ENCODE measurements around the gene PRKACG. TPM values are rescaled to one million over a fixed set of nuclear protein-coding genes. Genes with fewer than 3 reads are reported as not detected.

PRKACG gene
- total RNA-seq, 1 experiment from 2014 or later = not detected

DNA sequence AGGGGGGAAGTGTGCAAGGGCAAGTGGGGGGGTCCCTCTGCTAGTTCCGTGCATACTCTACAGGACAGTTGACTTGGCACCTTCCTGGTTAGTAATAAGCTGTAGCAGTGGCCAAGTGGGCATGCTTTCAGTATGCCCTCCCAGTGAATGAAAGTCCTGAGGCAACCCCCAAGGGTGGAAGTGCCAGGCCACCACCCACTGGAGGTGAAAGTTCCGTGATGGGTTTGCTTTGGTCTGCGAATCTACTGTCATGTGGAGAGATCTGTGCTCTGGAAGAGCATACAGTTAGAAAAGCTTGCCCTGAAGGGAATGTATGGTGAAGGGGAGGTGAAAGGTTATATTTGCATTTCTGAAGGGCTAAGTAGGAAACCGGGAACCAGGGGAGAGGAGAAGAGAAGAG is 31.9 kb upstream of the PRKACG start:
- TF ChIP-seq, protein P1, sequence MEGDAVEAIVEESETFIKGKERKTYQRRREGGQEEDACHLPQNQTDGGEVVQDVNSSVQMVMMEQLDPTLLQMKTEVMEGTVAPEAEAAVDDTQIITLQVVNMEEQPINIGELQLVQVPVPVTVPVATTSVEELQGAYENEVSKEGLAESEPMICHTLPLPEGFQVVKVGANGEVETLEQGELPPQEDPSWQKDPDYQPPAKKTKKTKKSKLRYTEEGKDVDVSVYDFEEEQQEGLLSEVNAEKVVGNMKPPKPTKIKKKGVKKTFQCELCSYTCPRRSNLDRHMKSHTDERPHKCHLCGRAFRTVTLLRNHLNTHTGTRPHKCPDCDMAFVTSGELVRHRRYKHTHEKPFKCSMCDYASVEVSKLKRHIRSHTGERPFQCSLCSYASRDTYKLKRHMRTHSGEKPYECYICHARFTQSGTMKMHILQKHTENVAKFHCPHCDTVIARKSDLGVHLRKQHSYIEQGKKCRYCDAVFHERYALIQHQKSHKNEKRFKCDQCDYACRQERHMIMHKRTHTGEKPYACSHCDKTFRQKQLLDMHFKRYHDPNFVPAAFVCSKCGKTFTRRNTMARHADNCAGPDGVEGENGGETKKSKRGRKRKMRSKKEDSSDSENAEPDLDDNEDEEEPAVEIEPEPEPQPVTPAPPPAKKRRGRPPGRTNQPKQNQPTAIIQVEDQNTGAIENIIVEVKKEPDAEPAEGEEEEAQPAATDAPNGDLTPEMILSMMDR (IDR thresholded peaks at IDR 0.05; ENCODE audit: insufficient read depth in 1 of 2, low read depth in 1 of 2, low read length in 1 of 2, severe bottlenecking in 1 of 2, unreplicated experiment in 1 of 2) = no peak
- Mint-ChIP-seq H3K36me3 (ENCODE audit: insufficient read depth, unreplicated experiment) (peaks cover 6% of the 10 kb centered on the region), H3K27me3 (ENCODE audit: insufficient read depth, unreplicated experiment) (no peaks in the 10 kb centered on the region), H3K9me3 (ENCODE audit: unreplicated experiment) (no peaks in the 10 kb centered on the region), H3K4me3 (ENCODE audit: unreplicated experiment) (no peak overlapping the region), H3K27ac (ENCODE audit: unreplicated experiment) (no peak overlapping the region), H3K4me1 (ENCODE audit: low read depth, unreplicated experiment) (peaks cover 5% of the 10 kb centered on the region)
- CTCF ChIA-PET = no interaction called here
- BruUV-seq (replicated peaks) = no TSS peak
- H3K27me3 ChIP-seq (replicated peaks; ENCODE audit: control insufficient read depth, insufficient read depth, low read length) = no peaks in the 10 kb centered on the region
- POLR2A ChIA-PET = no interaction called here
- H3K4me1 ChIP-seq = no peaks in the 10 kb centered on the region
- H3K9me3 ChIP-seq = no peaks in the 10 kb centered on the region
- no peaks in the 10 kb centered on the region for H3K36me3 ChIP-seq (ENCODE audit: control insufficient read depth, insufficient read depth, low read length)
- no peak overlapping the region for H3K4me3 ChIP-seq (ENCODE audit: low read depth, low read length)
- DNase-seq = no peak
- intact Hi-C loops (cut with micrococcal nuclease; ENCODE audit: unreplicated experiment) = no loop called here

GRCh38 chr9:69044240-69045219 is 30.6 kb upstream of the PRKACG start:
- Histone ChIP-seq H3K4me1 (no peaks in the 10 kb centered on the region), H3K36me3 (ENCODE audit: control insufficient read depth, insufficient read depth, low read length) (no peaks in the 10 kb centered on the region), H3K9me3 (no peaks in the 10 kb centered on the region), H3K4me3 (ENCODE audit: low read depth, low read length) (no peak overlapping the region), H3K27me3 (replicated peaks; ENCODE audit: control insufficient read depth, insufficient read depth, low read length) (no peaks in the 10 kb centered on the region)
- no TSS peak for BruUV-seq (replicated peaks)
- Mint-ChIP-seq H3K9me3 (ENCODE audit: unreplicated experiment) (no peaks in the 10 kb centered on the region), H3K27me3 (ENCODE audit: insufficient read depth, unreplicated experiment) (no peaks in the 10 kb centered on the region), H3K36me3 (ENCODE audit: insufficient read depth, unreplicated experiment) (peaks cover 6% of the 10 kb centered on the region), H3K27ac (ENCODE audit: unreplicated experiment) (no peak overlapping the region), H3K4me1 (ENCODE audit: low read depth, unreplicated experiment) (peaks cover 5% of the 10 kb centered on the region), H3K4me3 (ENCODE audit: unreplicated experiment) (no peak overlapping the region)
- POLR2A ChIA-PET = no interaction called here
- TF ChIP-seq, protein P1 (IDR thresholded peaks at IDR 0.05; ENCODE audit: insufficient read depth in 1 of 2, low read depth in 1 of 2, low read length in 1 of 2, severe bottlenecking in 1 of 2, unreplicated experiment in 1 of 2) = no peak
- DNase-seq = no peak
- intact Hi-C loops (cut with micrococcal nuclease; ENCODE audit: unreplicated experiment) = no loop called here
- CTCF ChIA-PET = no interaction called here

DNA sequence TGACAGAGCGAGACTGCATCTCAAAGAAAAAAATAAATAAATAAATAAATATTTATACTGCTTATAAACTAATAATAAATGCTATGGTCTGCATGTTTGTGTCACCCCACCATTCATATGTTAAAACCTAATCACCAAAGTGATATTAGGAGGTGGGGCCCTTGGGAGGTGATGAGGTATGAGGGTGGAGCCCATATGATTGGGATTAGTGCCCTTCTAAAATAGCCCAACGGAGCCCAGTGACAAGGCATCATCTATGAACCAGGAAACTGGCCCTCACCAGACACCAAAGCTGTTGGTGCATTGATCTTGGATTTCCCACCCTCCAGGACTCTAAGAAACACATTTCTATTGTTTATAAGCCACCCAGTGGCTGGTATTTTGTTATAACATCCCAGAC is 26.7 kb upstream of the PRKACG start:
- Histone ChIP-seq H3K27me3 (replicated peaks; ENCODE audit: control insufficient read depth, insufficient read depth, low read length) (no peaks in the 10 kb centered on the region), H3K36me3 (ENCODE audit: control insufficient read depth, insufficient read depth, low read length) (no peaks in the 10 kb centered on the region), H3K4me3 (ENCODE audit: low read depth, low read length) (no peak overlapping the region), H3K4me1 (no peaks in the 10 kb centered on the region), H3K9me3 (no peaks in the 10 kb centered on the region)
- peaks cover 5% of the 10 kb centered on the region for H3K4me1 Mint-ChIP-seq (ENCODE audit: low read depth, unreplicated experiment)
- peaks cover 6% of the 10 kb centered on the region for H3K36me3 Mint-ChIP-seq (ENCODE audit: insufficient read depth, unreplicated experiment)
- intact Hi-C loops (cut with micrococcal nuclease; ENCODE audit: unreplicated experiment) = no loop called here
- no peaks in the 10 kb centered on the region for H3K27me3 Mint-ChIP-seq (ENCODE audit: insufficient read depth, unreplicated experiment)
- H3K4me3 Mint-ChIP-seq (ENCODE audit: unreplicated experiment) = no peak overlapping the region
- DNase-seq = no peak
- no TSS peak for BruUV-seq (replicated peaks)
- no peaks in the 10 kb centered on the region for H3K9me3 Mint-ChIP-seq (ENCODE audit: unreplicated experiment)
- no peak overlapping the region for H3K27ac Mint-ChIP-seq (ENCODE audit: unreplicated experiment)
- POLR2A ChIA-PET = no interaction called here
- TF ChIP-seq, protein P1 (IDR thresholded peaks at IDR 0.05; ENCODE audit: insufficient read depth in 1 of 2, low read depth in 1 of 2, low read length in 1 of 2, severe bottlenecking in 1 of 2, unreplicated experiment in 1 of 2) = no peak
- CTCF ChIA-PET = no interaction called here
